ENCODE measurements around the gene WNT4.

The WNT4 gene

GRCh38 chr1:22143065-22144033 is at the start of gene WNT4:
Gene WNT4, minus strand, starts transcription at chr1:22143097. Its CDS starts 175 bp downstream, at chr1:22142922.
- no peak for DNase-seq (ENCODE audit: low spot score)

DNA sequence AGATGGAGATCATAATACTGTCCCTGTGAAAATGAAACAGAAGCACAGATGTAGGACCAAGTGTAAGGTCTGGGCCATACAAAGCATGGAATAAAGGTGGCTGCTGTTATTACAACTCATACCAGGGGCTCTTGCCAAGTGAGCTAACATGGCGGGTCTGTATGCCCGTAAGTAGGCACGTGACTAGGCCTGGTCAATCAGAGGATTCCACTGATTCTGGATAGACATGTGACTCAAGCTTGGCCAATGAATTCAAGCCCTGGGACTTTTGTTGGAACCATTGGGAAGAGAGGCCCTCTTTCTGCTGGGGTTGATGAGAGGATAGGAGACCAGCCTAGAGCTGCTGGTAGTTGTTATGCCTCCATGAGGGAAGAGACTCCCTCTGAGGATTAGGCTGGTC is 47.8 kb upstream of the WNT4 start:
- no peak for DNase-seq (ENCODE audit: low spot score)

GRCh38 chr1:22190251-22190650 is 47.4 kb upstream of the WNT4 start:
- no peak for DNase-seq (ENCODE audit: low spot score)

DNA sequence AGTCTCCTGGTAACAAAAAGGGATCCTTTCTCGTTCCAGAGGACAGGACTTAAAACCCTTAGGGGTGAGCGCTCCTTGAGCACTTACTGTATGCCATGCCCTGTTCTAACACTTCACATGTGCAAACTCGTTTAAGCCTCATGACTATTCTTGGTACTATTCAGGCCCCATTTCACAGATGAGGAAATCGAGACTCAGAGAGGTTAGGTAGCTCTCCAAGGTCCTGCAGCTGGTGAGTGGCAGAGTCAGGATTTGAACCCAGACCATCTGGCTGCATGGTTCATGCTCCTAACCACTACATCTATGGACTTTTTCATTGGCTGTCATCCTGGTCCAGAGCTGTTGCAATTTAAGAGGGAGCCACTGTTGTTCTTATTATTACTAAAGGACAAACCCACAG is 46.7 kb upstream of the WNT4 start:
- DNase-seq (ENCODE audit: low spot score), result no peak

- no peak for DNase-seq (ENCODE audit: low spot score)
These were observed 46.0 kb upstream of the WNT4 start for GRCh38 chr1:22188914-22189313.

- DNase-seq (ENCODE audit: low spot score), result no peak
These were observed 45.5 kb upstream of the WNT4 start for GRCh38 chr1:22188436-22188835.

DNA sequence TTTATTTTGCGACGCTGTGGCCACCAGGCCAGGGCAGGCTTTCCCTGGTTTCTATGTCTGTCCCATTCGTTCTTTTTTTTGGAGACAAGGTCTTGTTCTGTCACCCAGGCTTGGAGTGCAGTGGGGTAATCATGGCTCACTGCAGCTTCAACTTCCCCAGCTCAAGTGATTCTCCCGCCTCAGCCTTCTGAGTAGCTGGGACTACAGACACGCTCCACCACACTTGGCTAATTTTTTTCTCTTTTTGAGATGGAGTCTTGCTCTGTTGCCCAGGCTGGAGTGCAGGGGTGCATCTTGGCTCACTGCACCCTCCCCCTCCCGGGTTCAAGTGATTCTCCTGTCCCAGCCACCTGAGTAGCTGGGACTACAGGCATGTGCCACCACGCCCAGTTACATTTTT is 43.4 kb upstream of the WNT4 start:
- DNase-seq (ENCODE audit: low spot score), result no peak

- DNase-seq (ENCODE audit: low spot score), result no peak
These were observed 42.2 kb upstream of the WNT4 start for GRCh38 chr1:22184892-22185612.

- DNase-seq (ENCODE audit: low spot score), result no peak
These were observed 41.6 kb upstream of the WNT4 start for GRCh38 chr1:22184454-22184853.

GRCh38 chr1:22182715-22183114 is 39.8 kb upstream of the WNT4 start:
- no peak for DNase-seq (ENCODE audit: low spot score)

DNA sequence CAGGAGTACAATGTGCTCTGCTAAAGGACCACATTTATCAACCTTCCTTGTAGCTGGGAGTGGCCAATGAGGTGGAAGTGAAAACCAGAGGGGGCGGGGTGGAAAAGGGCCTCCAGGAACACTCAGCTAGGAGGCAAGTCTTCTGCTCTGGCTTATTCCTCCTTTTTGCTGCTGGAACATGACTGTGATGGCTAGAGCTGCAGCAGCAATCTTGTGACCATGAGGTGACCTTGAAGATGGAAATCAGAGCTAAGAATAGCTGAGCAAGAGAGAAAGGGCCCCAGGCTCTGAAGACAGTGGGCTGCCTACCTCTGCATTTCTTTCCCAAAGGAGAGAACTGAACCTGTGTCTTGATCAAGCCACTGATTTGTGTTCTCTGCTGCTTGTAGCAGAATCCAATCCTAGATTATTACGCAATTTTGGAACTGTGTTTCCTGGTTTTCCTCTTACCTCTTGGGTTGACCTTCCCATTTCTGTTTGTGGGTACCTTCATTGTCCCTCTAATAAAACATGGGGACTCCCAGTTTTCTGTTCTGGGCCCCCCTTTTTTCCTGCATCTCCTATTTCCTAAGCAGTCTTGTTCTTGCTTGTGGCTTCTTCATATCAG is 36.4 kb upstream of the WNT4 start:
- no peak for DNase-seq (ENCODE audit: low spot score)

DNA sequence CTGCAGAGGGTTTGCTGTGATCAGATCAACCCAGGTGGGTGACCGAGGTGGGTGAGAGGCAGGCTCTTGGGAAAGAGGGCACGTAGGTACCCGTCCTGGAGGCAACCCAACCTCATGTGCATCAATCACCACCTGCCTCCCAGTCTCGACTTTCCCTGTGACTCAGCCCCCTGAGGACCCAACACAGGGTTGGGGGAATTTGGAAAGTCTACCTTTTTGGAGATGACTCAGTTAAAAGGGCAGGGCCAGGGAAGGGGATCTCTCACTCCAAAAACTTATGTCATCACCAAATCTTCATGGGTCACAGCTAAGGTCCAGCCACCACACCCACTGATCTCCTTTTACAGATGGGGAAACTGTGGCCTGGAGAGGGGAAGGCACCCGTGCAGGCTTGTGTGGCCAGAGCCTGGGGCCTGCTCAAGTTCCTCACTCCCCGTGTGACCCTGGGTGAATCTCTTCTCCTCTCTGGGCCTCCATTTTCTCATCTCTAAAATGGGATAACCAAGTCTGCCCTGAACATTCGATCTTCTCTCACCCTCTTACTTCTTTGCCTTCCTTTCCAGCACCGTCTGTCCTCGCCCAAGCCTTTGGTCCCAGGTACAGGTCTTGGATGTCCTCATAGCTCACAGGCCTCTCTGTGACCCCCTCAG is 34.6 kb upstream of the WNT4 start:
- DNase-seq (ENCODE audit: low spot score), result no peak

DNA sequence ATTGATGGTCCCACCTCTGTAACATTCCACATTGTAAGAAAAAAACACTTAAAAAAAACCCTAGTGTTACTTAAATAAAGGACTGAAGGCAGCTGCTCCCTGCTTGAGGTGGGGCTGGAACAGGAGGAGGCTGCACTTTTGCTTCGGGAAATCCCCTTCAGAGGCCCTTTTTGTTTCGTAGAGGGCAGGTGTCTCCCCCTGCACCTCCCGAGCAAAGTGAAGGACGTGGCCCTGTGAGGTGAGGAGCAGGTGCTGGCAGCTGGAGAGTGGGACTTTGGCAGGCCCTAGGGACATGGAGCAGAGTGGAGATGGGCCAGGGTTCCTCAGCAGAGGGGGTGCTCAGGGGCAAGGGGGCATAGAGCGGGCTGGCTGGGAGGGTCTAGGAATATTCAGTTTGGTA is 33.4 kb upstream of the WNT4 start:
- no peak for DNase-seq (ENCODE audit: low spot score)

DNA sequence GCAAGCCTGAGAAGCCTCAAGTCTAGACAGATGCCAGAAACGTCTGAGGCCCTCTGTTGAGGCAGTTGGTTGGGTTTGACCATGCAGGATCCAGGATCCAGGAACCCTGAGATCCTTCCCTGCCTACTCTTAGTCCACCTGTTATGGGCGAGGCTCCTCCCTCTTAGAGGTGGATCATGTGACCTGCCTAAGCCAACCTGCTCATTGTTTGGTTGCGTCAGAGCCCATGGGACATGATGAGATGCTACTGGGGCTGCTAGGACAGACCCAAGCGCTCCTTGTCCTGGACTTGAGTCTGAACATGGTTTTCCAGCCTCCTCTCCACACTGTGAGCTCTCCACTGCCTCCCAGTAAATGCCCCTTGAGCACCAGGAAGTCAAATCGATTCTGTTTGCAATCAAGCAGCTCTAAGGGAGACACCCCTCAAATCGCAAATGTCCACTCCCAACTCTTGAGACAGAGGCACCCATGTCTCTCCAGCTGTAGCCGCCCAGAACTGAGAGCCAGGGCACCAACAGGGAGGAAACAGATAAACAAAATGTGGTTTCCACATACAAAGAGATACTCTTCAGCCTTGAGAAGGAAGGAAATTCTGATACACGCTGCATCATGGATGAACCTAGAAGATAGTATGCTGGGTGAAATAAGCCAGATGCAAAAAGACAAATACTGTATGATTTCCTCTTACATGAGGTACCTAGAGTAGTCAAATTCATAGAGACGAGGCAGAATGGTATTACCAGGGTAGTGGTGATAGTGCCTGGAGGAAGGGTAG is 31.7 kb upstream of the WNT4 start:
- no peak for DNase-seq (ENCODE audit: low spot score)

GRCh38 chr1:22171951-22172715 is 29.2 kb upstream of the WNT4 start:
- no peak for DNase-seq (ENCODE audit: low spot score)

DNA sequence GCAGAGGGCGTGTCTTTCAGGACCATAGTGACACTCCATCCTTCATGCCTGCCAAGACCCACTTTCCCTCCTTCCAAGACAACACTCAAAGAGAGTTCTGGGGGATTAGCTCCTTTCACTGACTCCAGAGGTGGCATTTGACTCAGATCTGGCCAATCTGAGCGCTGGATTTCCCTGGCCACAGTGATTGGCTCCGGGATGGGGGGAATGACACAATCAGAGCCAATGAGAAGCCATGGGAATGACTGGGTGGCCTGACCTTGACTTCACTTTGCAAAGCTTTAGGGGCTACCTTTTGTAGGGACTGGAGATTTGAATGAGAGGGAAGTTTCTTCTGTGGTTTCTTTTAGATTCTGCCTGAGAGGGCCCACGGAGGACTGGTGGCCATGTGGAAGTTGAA is 26.9 kb upstream of the WNT4 start:
- DNase-seq (ENCODE audit: low spot score), result no peak

DNA sequence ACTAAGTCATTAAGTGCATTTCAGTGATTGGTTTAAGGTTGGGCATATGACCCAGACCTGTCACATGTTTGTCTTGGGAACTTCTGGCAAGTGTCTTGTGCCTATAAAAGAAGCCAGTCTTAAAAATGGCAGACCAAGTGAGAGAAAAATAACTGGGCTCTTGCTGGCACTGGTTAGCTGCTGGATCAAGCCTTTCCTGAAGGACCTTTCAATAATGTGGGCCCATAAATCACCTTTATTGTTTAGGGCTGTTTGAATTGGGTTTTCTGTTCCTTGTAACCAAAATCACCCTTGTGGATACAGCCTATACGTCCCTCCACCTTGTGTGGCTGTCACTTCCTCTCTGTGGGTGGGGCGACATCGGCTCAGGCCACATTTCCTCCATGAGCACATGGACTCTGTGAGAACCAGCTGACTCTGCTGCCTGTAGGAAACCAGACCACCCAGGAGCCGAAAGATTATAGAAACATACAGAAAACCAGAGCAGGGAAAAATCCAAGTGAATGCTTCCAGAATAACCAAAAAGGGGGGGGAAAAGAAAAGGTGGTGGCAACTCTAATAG is 25.6 kb upstream of the WNT4 start:
- no peak for DNase-seq (ENCODE audit: low spot score)

DNA sequence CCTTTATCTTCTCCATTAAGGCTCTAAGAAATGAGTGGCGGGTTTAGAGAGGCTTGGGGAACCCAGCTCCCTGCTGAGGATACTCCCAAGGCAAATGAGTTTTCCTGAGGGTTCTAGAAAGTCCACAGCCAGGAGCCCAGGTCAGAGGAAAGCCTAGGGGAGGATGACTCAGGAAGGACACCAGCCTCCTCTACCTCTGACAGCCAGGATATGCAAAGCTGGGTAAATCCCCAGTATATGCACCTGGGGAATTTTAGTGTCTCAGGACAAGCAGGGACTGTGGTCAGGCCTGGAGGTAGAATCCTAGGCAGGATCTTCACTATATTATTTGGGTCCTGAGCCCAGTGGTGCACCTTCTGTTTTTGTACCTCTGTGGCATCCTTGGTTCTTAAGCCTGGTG is 23.5 kb upstream of the WNT4 start:
- no peak for DNase-seq (ENCODE audit: low spot score)

GRCh38 chr1:22164841-22165808 is 22.2 kb upstream of the WNT4 start:
- DNase-seq (ENCODE audit: low spot score), result no peak
